MM.1S (cell line): Measurements from ENCODE around the gene BCKDK.
"Not testable (repeated sequence)": the region's sequence is repeated elsewhere in the genome, so short reads cannot be mapped to it uniquely, and the experiment has no call there.

ENCODE experiments used
- DNase-seq: peaks from one replicate; pipeline ENCODE4 v3.0.0-alpha.2; 2015
- H2AFZ ChIP-seq: fragments of 300-600 bp; sonication (generic); 2 replicates; pipeline ENCODE4 v1.6.0; 2016; ENCODE audit warnings: antibody characterized with exemption, low read length
- H3F3A ChIP-seq: fragments of 300-600 bp; sonication (generic); 2 replicates; pipeline ENCODE4 v1.6.1; 2016; ENCODE audit warnings: mild to moderate bottlenecking, antibody characterized with exemption, low read length, moderate library complexity, mixed read lengths; ENCODE audit not compliant: insufficient read depth
- H3K27ac ChIP-seq: fragments of 300-600 bp; sonication (generic); 2 replicates; pipeline ENCODE4 v1.5.1; 2016; ENCODE audit warnings: mild to moderate bottlenecking, low read length
- H3K27me3 ChIP-seq: fragments of 300-600 bp; sonication (generic); replicated peaks from 2 replicates; pipeline ENCODE4 v1.6.0; 2016; ENCODE audit warnings: low read length; ENCODE audit not compliant: insufficient read depth
- H3K36me3 ChIP-seq: fragments of 300-600 bp; sonication (generic); replicated peaks from 2 replicates; pipeline ENCODE4 v1.6.1; 2016; ENCODE audit warnings: mild to moderate bottlenecking, low read length, mixed read lengths; ENCODE audit not compliant: insufficient read depth
- H3K4me1 ChIP-seq: fragments of 300-600 bp; sonication (generic); 2 replicates; pipeline ENCODE4 v1.6.1; 2016; ENCODE audit warnings: low read length, mixed read lengths
- H3K4me2 ChIP-seq: fragments of 300-600 bp; sonication (generic); 2 replicates; pipeline ENCODE4 v1.6.0; 2016; ENCODE audit warnings: low read depth, low read length
- H3K4me3 ChIP-seq: fragments of 300-600 bp; sonication (generic); 2 replicates; pipeline ENCODE4 v1.5.1; 2016; ENCODE audit warnings: low read length, mixed read lengths
- H3K79me2 ChIP-seq: fragments of 300-600 bp; sonication (generic); 2 replicates; pipeline ENCODE4 v1.6.1; 2016; ENCODE audit warnings: mixed run types, low read length, mixed read lengths
- H3K9ac ChIP-seq: fragments of 300-600 bp; sonication (generic); 2 replicates; pipeline ENCODE4 v1.6.1; 2016; ENCODE audit warnings: low read length, mixed read lengths
- H3K9me2 ChIP-seq: fragments of 300-600 bp; sonication (generic); replicated peaks from 2 replicates; pipeline ENCODE4 v1.6.1; 2016; ENCODE audit warnings: mild to moderate bottlenecking, low read length, mixed read lengths; ENCODE audit not compliant: insufficient read depth
- H3K9me3 ChIP-seq: fragments of 300-600 bp; sonication (generic); replicated peaks from 2 replicates; pipeline ENCODE4 v1.6.1; 2016; ENCODE audit warnings: mild to moderate bottlenecking, low read length, mixed read lengths; ENCODE audit not compliant: insufficient read depth
- H4K20me1 ChIP-seq: fragments of 300-600 bp; sonication (generic); 2 replicates; pipeline ENCODE4 v1.6.1; 2016; ENCODE audit warnings: mild to moderate bottlenecking, low read length, moderate library complexity, mixed read lengths; ENCODE audit not compliant: insufficient read depth
- EZH2 ChIP-seq: fragments of 300-600 bp; sonication (generic); optimal IDR thresholded peaks from 2 replicates; pipeline ENCODE3; 2017; ENCODE audit warnings: low read depth, mild to moderate bottlenecking, antibody characterized with exemption, low read length, mixed read lengths
- EZH2phosphoT487 ChIP-seq: fragments of 300-600 bp; sonication (generic); IDR thresholded peaks from 2 replicates; pipeline ENCODE4 v1.6.1; 2018; ENCODE audit warnings: antibody characterized with exemption, low read length
- TF ChIP-seq, protein P1 (sequence below): fragments of 300-600 bp; sonication (generic); IDR thresholded peaks from 2 replicates; pipeline ENCODE4 v1.5.1; 2016; ENCODE audit warnings: antibody characterized with exemption, low read length, mixed read lengths

Gene BCKDK

DNA sequence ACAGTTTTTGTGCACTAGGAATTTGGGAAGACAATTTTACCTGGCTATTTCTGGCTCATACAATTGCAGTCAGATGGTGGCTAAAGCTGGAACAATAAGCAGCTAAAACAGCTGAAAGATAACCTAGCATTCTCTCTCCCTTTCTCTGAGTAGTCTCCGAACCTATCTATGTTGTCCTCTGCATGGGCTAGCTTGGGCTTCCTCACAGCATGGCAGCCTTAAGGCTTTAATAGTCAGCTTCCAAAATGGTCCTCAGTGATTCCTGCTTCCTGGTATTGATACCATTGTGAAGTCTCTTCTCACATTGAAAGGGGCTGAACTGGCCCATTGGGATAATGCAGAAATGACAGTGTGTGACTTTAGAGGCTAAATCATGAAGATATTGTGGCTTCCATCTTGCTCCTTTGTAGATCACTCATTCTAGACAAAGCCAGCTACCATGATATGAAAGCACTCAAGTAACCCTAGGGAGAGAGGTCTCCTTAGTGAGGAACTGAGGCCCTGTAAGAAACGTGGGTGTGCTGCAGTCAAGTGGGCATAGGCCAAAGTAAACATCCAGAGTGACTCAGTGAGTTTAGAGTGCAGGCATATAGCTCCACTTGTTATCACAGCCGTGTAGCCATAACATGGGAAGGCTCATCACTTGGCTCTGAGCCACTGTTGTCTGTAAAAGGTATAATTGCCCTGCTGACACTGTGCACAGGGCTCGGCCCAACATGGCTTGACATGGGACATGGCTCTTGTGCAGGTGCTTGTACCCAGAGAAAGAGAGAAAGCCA lies 8.1 kb upstream of the BCKDK start:
- H3K4me1 ChIP-seq: no peaks in the 10 kb centered on the region
- peaks cover 32% of the 10 kb centered on the region for H3K27me3 ChIP-seq
- H3F3A ChIP-seq: no peaks in the 10 kb centered on the region
- H2AFZ ChIP-seq: no peak overlapping the region
- no peak for DNase-seq
- H3K4me3 ChIP-seq: no peak overlapping the region
- H3K9ac ChIP-seq: no peak overlapping the region
- no peaks in the 10 kb centered on the region for H3K9me3 ChIP-seq
- H3K79me2 ChIP-seq: no peaks in the 10 kb centered on the region
- TF ChIP-seq EZH2 (no peak), EZH2phosphoT487 (no peak)
- TF ChIP-seq, protein P1, sequence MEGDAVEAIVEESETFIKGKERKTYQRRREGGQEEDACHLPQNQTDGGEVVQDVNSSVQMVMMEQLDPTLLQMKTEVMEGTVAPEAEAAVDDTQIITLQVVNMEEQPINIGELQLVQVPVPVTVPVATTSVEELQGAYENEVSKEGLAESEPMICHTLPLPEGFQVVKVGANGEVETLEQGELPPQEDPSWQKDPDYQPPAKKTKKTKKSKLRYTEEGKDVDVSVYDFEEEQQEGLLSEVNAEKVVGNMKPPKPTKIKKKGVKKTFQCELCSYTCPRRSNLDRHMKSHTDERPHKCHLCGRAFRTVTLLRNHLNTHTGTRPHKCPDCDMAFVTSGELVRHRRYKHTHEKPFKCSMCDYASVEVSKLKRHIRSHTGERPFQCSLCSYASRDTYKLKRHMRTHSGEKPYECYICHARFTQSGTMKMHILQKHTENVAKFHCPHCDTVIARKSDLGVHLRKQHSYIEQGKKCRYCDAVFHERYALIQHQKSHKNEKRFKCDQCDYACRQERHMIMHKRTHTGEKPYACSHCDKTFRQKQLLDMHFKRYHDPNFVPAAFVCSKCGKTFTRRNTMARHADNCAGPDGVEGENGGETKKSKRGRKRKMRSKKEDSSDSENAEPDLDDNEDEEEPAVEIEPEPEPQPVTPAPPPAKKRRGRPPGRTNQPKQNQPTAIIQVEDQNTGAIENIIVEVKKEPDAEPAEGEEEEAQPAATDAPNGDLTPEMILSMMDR: no peak
- H3K27ac ChIP-seq: no peak overlapping the region
- no peaks in the 10 kb centered on the region for H3K36me3 ChIP-seq
- no peaks in the 10 kb centered on the region for H4K20me1 ChIP-seq
- H3K4me2 ChIP-seq: no peak overlapping the region
- no peaks in the 10 kb centered on the region for H3K9me2 ChIP-seq

DNA sequence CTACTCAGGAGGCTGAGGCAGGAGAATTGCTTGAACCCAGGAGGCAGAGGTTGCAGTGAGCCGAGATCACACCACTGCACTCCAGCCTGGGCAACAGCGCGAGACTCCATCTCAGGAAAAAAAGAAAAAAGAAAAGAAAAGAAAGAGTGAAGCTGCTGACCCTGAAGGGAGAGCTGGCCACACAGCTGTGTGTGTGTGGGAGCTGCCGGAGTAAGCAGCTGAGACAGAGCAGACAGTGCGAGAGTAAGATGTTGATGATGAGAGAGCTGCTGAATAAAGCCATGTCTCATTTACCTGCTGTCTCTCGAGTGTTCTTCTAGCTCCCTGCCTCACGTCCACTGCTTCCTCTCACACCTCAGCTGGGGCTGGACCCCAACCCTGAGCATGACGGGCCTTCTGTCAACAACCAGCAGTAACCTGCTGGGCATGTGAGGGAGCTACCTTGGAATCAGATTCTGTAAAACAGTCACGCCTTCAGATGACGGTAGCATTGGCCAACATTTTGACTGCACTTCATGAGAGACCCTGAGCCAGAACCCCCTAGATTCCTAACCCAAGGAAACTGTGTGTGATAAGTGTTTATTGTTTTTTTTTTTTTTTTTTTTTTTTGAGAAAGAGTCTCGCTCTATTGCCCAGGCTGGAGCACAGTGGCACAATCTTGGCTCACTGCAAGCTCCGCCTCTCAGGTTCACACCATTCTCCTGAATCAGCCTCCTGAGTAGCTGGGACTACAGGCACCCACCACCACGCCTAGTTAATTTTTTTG lies 7.1 kb upstream of the BCKDK start:
- H3K9ac ChIP-seq, H3K4me2 ChIP-seq, H3K36me3 ChIP-seq, H3F3A ChIP-seq, H3K79me2 ChIP-seq, DNase-seq, H4K20me1 ChIP-seq, H3K4me3 ChIP-seq, H3K4me1 ChIP-seq, H3K9me2 ChIP-seq, H2AFZ ChIP-seq, H3K27ac ChIP-seq, H3K9me3 ChIP-seq: not testable (repeated sequence)
- H3K27me3 ChIP-seq: peaks cover 32% of the 10 kb centered on the region

DNA sequence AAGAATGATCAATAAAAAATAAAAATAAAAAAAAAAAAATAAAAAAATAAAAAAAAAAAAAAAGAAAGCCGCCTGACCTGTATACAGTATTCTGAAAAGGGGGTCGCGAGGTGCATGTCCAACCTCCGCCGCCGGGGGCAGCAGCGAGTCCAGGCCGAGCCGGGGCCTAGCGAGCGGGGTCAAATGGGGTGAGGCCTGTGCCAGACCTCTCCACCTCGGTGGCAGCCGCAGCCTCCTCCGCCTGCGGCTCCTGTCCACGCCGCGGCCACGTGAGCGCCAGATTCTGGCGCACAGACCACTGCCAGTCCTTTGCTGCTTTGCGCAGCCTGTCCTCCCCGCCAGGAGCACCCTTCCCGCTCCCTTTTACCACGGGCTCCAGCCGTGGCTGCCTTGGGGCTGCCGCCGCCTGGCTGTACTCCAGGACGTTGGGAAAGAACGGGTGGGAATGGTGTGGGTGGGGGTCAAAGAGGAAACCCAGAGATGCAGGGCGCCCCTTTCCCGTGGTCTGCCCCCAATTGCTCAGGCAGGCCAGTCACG lies 2.4 kb upstream of the BCKDK start:
- peaks cover 17% of the 10 kb centered on the region for H3F3A ChIP-seq
- H3K4me3 ChIP-seq: no peak overlapping the region
- no peak overlapping the region for H3K9ac ChIP-seq
- H3K36me3 ChIP-seq: no peaks in the 10 kb centered on the region
- H3K27me3 ChIP-seq: peaks cover 6% of the 10 kb centered on the region
- peak; percentile 67 for DNase-seq
- H3K4me2 ChIP-seq: peak overlapping the region; percentile 44
- H4K20me1 ChIP-seq: no peaks in the 10 kb centered on the region
- H3K9me3 ChIP-seq: no peaks in the 10 kb centered on the region
- 0 out of 2 replicates have a peak, but pooled peaks cover 11% of the 10 kb centered on the region for H3K4me1 ChIP-seq
- H3K9me2 ChIP-seq: no peaks in the 10 kb centered on the region
- peak overlapping the region; percentile 76 for H2AFZ ChIP-seq
- H3K79me2 ChIP-seq: peaks cover 19% of the 10 kb centered on the region
- TF ChIP-seq EZH2 (no peak), EZH2phosphoT487 (no peak)
- TF ChIP-seq, protein P1: peak; percentile 62
- H3K27ac ChIP-seq: no peak overlapping the region
